Calu3 (cell line): ENCODE data around the gene WIPF1. TPM values are rescaled to one million over a fixed set of nuclear protein-coding genes. Genes with fewer than 3 reads are reported as not detected.

Experiments
- BruUV-seq: library from RNA; stranded (reverse); fragments of 400-500 nt; replicated peaks from 2 replicates; lab custom pipeline; 2021; lab: Mats Ljungman, UMichigan
- CTCF ChIA-PET: fragments of 300-600 bp; sonication (Branson Sonifier 250); formaldehyde crosslinking; loops from one replicate; lab custom pipeline; 2022; ENCODE audit warnings: antibody characterized with exemption; lab: Charles Lee
- DNase-seq: peaks from one replicate; pipeline ENCODE4 v3.0.0; 2022
- H3K27ac Mint-ChIP-seq: one replicate; pipeline ENCODE4 v1.8.0; 2022; ENCODE audit warnings: mixed read lengths; ENCODE audit not compliant: unreplicated experiment
- H3K27me3 Mint-ChIP-seq: one replicate; pipeline ENCODE4 v1.8.0; 2022; ENCODE audit warnings: mixed read lengths; ENCODE audit not compliant: unreplicated experiment
- H3K36me3 Mint-ChIP-seq: one replicate; pipeline ENCODE4 v1.8.0; 2022; ENCODE audit warnings: mild to moderate bottlenecking, moderate library complexity, mixed read lengths; ENCODE audit not compliant: insufficient read depth, unreplicated experiment
- H3K4me1 Mint-ChIP-seq: one replicate; pipeline ENCODE4 v1.8.0; 2022; ENCODE audit warnings: mild to moderate bottlenecking, low read depth, mixed read lengths; ENCODE audit not compliant: unreplicated experiment
- H3K4me3 Mint-ChIP-seq: one replicate; pipeline ENCODE4 v1.8.0; 2022; ENCODE audit warnings: mild to moderate bottlenecking, low read depth, moderate library complexity, mixed read lengths; ENCODE audit not compliant: unreplicated experiment
- H3K9me3 Mint-ChIP-seq: one replicate; pipeline ENCODE4 v1.8.0; 2022; ENCODE audit warnings: low read depth, mixed read lengths; ENCODE audit not compliant: unreplicated experiment
- intact Hi-C: fragments of 100-400 bp; cut with micrococcal nuclease; formaldehyde crosslinking; loops from one replicate; pipeline ENCODE4 v1.10.0; 2022; ENCODE audit not compliant: unreplicated experiment
- total RNA-seq: library from RNA; stranded (reverse); gene quantifications from 2 replicates; pipeline ENCODE4 v1.2.3, GENCODE V29; 2022
- TF ChIP-seq, protein P1 (sequence below): fragments of 200-600 bp; IDR thresholded peaks from one replicate; pipeline ENCODE4 v1.8.0; 2022; ENCODE audit warnings: antibody characterized with exemption; ENCODE audit not compliant: unreplicated experiment

Gene WIPF1
- total RNA-seq, 1 experiment from 2014 or later, result 0.87 TPM

DNA sequence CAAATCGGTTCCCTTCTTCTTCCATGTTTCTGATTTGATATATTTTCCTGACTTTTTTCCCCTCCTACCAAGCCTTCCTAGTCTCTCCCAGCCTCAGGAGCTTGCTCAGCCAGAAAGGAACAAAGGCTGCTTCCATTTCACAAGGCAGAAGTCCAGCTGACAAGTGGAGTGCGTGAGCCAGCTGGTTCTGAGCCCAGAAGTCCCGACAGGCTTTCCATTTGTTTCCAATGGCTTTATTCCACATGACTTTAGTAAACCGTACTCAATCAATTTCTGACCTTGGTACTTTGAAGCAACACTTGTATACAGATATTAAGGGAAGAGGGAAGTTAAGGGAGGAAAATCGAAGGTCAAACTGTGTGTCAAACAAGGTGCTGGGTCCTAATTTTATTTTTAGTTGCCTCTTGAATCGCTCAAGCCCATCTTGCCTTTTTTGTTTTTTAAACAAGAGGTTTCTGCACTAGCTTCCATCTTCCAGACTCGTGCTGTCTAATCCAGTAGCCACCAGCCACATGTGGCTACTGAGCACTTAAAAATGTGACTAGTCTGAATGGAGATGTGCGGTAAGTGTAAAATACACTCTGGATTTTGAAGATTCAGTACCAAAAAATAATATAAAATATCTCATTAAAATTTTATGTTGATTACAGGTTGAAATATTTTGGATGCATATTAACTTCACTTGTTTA, 36.2 kb downstream of the WIPF1 start:
- H3K27me3 Mint-ChIP-seq, result peaks cover 16% of the 10 kb centered on the region
- no peaks in the 10 kb centered on the region for H3K9me3 Mint-ChIP-seq
- DNase-seq, result no peak
- H3K27ac Mint-ChIP-seq, result no peak overlapping the region
- CTCF ChIA-PET, result no interaction called here
- no peak overlapping the region for H3K4me3 Mint-ChIP-seq
- TF ChIP-seq, protein P1, sequence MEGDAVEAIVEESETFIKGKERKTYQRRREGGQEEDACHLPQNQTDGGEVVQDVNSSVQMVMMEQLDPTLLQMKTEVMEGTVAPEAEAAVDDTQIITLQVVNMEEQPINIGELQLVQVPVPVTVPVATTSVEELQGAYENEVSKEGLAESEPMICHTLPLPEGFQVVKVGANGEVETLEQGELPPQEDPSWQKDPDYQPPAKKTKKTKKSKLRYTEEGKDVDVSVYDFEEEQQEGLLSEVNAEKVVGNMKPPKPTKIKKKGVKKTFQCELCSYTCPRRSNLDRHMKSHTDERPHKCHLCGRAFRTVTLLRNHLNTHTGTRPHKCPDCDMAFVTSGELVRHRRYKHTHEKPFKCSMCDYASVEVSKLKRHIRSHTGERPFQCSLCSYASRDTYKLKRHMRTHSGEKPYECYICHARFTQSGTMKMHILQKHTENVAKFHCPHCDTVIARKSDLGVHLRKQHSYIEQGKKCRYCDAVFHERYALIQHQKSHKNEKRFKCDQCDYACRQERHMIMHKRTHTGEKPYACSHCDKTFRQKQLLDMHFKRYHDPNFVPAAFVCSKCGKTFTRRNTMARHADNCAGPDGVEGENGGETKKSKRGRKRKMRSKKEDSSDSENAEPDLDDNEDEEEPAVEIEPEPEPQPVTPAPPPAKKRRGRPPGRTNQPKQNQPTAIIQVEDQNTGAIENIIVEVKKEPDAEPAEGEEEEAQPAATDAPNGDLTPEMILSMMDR, result no peak
- no peaks in the 10 kb centered on the region for H3K4me1 Mint-ChIP-seq
- H3K36me3 Mint-ChIP-seq, result no peaks in the 10 kb centered on the region
- BruUV-seq, result no TSS peak
- intact Hi-C loops, result no loop called here

DNA sequence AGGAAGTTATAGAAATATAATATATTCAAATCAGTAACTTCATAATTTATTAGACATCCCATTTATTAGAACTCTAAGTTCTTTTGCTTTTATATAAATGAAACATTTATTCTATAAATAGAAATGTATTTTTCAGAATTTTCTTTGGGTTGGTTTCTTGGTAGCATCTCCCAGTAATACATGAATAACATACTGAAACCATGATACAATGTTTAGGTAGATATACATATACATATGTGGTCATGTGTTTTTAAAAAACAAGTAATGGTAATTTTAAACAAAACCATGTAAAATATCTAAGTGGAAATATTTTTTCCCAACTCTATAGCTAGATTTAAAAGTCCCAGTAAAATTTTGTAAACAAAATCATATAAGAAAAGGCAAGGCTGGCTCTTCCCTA, 36.9 kb downstream of the WIPF1 start:
- intact Hi-C loops, result no loop called here
- TF ChIP-seq, protein P1, result no peak
- DNase-seq, result no peak
- H3K36me3 Mint-ChIP-seq, result no peaks in the 10 kb centered on the region
- peaks cover 16% of the 10 kb centered on the region for H3K27me3 Mint-ChIP-seq
- H3K4me3 Mint-ChIP-seq, result no peak overlapping the region
- no peaks in the 10 kb centered on the region for H3K4me1 Mint-ChIP-seq
- H3K9me3 Mint-ChIP-seq, result no peaks in the 10 kb centered on the region
- no TSS peak for BruUV-seq
- no peak overlapping the region for H3K27ac Mint-ChIP-seq
- CTCF ChIA-PET, result no interaction called here

DNA sequence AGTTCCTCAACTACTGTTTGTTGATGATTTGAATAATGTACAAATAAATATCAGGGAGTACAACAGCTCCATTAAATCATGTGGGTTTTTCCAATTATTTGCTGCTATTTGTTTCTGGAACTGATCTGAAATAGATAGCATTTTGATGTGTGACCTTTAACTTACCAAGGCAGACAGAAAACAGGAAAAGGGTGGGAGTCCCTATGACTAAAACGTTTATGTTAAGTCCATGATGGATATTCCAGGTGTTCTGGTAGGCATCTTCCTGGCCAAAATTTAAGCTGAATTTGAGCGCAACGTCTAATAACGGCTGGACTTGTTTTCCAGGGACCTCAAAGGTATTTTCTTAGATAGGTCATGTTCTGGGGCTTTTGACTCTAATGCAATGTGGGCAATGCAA, 41.6 kb downstream of the WIPF1 start:
- Mint-ChIP-seq H3K36me3 (no peaks in the 10 kb centered on the region), H3K4me1 (no peaks in the 10 kb centered on the region), H3K4me3 (no peak overlapping the region), H3K27me3 (peaks cover 6% of the 10 kb centered on the region), H3K27ac (no peak overlapping the region), H3K9me3 (no peaks in the 10 kb centered on the region)
- TF ChIP-seq, protein P1, result no peak
- no peak for DNase-seq
- intact Hi-C loops, result no loop called here
- BruUV-seq, result no TSS peak
- CTCF ChIA-PET, result no interaction called here

DNA sequence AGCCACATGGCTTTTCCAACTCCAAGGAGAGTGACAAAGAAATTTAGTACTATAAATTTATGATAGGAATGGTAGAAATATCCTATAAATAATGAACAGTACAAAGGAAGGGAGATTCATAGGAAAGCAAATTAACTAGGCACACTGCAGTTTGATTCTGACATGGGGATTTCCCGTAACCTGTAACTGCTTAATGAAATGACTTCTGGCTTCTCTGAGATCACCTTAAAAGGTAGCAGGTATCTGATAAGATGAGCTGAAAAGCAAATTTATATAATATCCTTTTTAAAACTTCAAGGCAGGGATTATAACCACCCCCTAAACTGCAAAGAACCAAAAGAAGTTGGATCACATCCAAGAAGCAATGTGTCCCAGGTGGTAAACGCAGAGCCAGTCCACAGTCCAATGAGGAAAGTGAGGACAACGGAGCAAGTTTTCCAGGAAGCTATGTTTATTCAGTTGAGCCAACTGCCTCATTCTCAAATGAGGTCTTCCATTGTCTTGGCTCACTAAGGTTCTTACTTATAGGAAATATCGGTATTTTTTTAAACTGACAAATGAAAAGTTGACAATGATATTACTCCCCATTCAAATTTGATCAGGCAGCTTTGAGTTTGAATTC, 43.0 kb downstream of the WIPF1 start:
- Mint-ChIP-seq H3K4me3 (no peak overlapping the region), H3K36me3 (no peaks in the 10 kb centered on the region), H3K27ac (no peak overlapping the region), H3K4me1 (no peaks in the 10 kb centered on the region), H3K9me3 (no peaks in the 10 kb centered on the region), H3K27me3 (no peaks in the 10 kb centered on the region)
- DNase-seq, result no peak
- intact Hi-C loops, result no loop called here
- no TSS peak for BruUV-seq
- TF ChIP-seq, protein P1, result no peak
- CTCF ChIA-PET, result no interaction called here
